Calu3 (cell line): ENCODE measurements around the gene EFNA1. TPM values are rescaled to one million over a fixed set of nuclear protein-coding genes. Genes with fewer than 3 reads are reported as not detected.

Experiments
- Bru-seq: library from RNA; stranded (reverse); fragments of 400-500 nt; gene quantifications from one replicate; lab custom pipeline; 2021; lab: Mats Ljungman, UMichigan
- BruChase-seq, 2 experiments: library from RNA; stranded (reverse); fragments of 400-500 nt; gene quantifications; one replicate each; lab custom pipeline; 2021; lab: Mats Ljungman, UMichigan
- BruUV-seq: library from RNA; stranded (reverse); fragments of 400-500 nt; replicated peaks from 2 replicates; lab custom pipeline; 2021; lab: Mats Ljungman, UMichigan
- CTCF ChIA-PET: fragments of 300-600 bp; sonication (Branson Sonifier 250); formaldehyde crosslinking; loops from one replicate; lab custom pipeline; 2022; ENCODE audit warnings: antibody characterized with exemption; lab: Charles Lee
- DNase-seq: peaks from one replicate; pipeline ENCODE4 v3.0.0; 2022
- H3K27ac Mint-ChIP-seq: one replicate; pipeline ENCODE4 v1.8.0; 2022; ENCODE audit warnings: mixed read lengths; ENCODE audit not compliant: unreplicated experiment
- H3K27me3 Mint-ChIP-seq: one replicate; pipeline ENCODE4 v1.8.0; 2022; ENCODE audit warnings: mixed read lengths; ENCODE audit not compliant: unreplicated experiment
- H3K36me3 Mint-ChIP-seq: one replicate; pipeline ENCODE4 v1.8.0; 2022; ENCODE audit warnings: mild to moderate bottlenecking, moderate library complexity, mixed read lengths; ENCODE audit not compliant: insufficient read depth, unreplicated experiment
- H3K4me1 Mint-ChIP-seq: one replicate; pipeline ENCODE4 v1.8.0; 2022; ENCODE audit warnings: mild to moderate bottlenecking, low read depth, mixed read lengths; ENCODE audit not compliant: unreplicated experiment
- H3K4me3 Mint-ChIP-seq: one replicate; pipeline ENCODE4 v1.8.0; 2022; ENCODE audit warnings: mild to moderate bottlenecking, low read depth, moderate library complexity, mixed read lengths; ENCODE audit not compliant: unreplicated experiment
- H3K9me3 Mint-ChIP-seq: one replicate; pipeline ENCODE4 v1.8.0; 2022; ENCODE audit warnings: low read depth, mixed read lengths; ENCODE audit not compliant: unreplicated experiment
- intact Hi-C: fragments of 100-400 bp; cut with micrococcal nuclease; formaldehyde crosslinking; loops from one replicate; pipeline ENCODE4 v1.10.0; 2022; ENCODE audit not compliant: unreplicated experiment
- long read RNA-seq: library from polyadenylated mRNA; stranded (forward); transcript quantifications from one replicate; pipeline ENCODE4 v2.0.0, GENCODE V29; 2022
- total RNA-seq: library from RNA; stranded (reverse); gene quantifications from 2 replicates; pipeline ENCODE4 v1.2.3, GENCODE V29; 2022
- TF ChIP-seq, protein P1 (sequence below): fragments of 200-600 bp; IDR thresholded peaks from one replicate; pipeline ENCODE4 v1.8.0; 2022; ENCODE audit warnings: antibody characterized with exemption; ENCODE audit not compliant: unreplicated experiment

The EFNA1 gene, protein sequence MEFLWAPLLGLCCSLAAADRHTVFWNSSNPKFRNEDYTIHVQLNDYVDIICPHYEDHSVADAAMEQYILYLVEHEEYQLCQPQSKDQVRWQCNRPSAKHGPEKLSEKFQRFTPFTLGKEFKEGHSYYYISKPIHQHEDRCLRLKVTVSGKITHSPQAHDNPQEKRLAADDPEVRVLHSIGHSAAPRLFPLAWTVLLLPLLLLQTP
- 33.7 and 41.7 TPM in 2 replicates for total RNA-seq
- percentile 66 among the genes with signal in this experiment for Bru-seq, nascent RNA
- percentile 58 among the genes with signal in this experiment for BruChase-seq, experiment 1, labeled RNA remaining after a 6-hour chase
- BruChase-seq, experiment 2, labeled RNA remaining after a 2-hour chase: percentile 70 among the genes with signal in this experiment
- long read RNA-seq, transcript EFNA1-202 (5 exons, 1,926 nt): major isoform, 69 of 74 reads
- long read RNA-seq, partial matches to known transcripts: 1 of 74 reads
- long read RNA-seq, other reads (novel, unspliced or antisense): 3 of 74 reads

DNA sequence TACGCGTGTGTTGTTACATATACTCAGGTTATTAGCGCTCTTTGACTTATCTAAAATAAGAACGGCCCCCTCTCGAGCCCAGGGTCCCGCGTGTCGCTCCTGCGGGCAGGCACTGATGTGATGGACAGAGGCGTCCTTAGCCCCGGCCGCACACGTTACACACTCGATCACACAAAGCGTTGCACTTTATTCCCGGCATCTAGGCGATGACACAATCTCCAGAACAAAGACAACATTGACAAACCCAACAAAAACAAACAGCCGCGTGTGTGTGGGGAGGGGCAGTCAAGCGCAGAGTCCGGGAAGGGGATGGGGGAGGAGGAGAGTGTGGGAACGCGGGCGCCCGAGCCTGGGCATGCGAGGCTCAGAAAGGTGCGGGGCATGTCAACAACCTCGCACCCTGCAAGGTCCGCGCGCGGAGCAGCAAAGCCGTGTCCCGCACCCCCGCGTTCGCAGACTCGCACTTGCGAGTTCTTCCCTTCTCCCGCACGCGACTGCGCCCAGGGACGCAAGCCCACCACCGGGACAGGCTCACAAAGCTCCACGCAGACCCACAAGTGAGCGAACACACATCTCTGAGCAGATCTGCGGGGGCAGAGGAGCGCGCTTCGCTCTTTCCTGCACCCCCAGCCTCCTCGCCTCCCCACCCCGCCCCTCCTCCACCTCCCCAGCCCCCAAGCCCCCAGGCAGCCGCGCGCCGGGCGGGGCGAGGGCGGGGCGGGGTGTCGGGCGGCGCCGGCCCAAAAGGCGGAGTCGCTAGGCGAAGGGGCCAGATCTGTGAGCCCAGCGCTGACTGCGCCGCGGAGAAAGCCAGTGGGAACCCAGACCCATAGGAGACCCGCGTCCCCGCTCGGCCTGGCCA, at the start of gene EFNA1:
TSS of gene EFNA1 (plus strand) at position 772 of the 862 bp plus-strand sequence. CDS start 102 bp downstream, outside the sequence.
- TF ChIP-seq, protein P1, sequence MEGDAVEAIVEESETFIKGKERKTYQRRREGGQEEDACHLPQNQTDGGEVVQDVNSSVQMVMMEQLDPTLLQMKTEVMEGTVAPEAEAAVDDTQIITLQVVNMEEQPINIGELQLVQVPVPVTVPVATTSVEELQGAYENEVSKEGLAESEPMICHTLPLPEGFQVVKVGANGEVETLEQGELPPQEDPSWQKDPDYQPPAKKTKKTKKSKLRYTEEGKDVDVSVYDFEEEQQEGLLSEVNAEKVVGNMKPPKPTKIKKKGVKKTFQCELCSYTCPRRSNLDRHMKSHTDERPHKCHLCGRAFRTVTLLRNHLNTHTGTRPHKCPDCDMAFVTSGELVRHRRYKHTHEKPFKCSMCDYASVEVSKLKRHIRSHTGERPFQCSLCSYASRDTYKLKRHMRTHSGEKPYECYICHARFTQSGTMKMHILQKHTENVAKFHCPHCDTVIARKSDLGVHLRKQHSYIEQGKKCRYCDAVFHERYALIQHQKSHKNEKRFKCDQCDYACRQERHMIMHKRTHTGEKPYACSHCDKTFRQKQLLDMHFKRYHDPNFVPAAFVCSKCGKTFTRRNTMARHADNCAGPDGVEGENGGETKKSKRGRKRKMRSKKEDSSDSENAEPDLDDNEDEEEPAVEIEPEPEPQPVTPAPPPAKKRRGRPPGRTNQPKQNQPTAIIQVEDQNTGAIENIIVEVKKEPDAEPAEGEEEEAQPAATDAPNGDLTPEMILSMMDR: no peak
- no TSS peak for BruUV-seq
- intact Hi-C loops: loop anchor here (5.0 kb wide), 2 partner anchors 35 to 40 kb away; no protein-coding TSS in a partner anchor

DNA sequence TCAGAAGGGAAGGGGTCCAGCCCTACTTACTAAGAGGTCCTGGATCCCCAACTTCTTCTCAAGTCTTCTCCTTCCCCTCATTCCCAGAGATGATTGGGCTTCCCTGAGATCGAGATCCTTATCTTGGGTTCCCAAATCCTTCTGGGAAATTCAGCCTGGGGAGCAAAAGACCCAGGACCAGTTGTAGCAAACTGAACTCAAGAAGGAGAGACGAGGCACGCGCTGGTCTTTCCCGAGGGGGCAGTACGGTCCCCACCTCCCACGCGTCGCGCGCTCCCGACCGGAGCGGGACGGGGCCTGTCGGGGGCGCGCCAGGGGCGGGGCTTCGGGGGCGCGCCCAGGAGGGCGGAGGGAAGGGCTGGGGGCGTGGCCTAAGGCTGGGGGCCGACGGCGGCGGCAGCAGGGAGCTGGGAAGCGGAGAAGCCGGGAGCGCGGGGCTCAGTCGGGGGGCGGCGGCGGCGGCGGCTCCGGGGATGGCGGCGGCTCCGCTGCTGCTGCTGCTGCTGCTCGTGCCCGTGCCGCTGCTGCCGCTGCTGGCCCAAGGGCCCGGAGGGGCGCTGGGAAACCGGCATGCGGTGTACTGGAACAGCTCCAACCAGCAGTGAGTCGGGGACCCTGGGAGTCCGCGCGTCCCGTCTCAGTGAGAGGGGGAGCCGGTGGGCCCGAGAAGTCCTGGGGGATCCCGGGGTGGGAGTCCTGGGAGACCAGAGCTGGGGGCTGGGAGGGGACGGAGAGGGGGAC, 49.0 kb upstream of the EFNA1 start, which contains the start of gene EFNA3:
TSS of gene EFNA3 (plus strand) at position 369 of the 741 bp plus-strand sequence. CDS start at position 474, 105 bp downstream.
- peaks cover 46% of the 10 kb centered on the region for H3K4me1 Mint-ChIP-seq

More for the DNA sequence above, at the start of gene EFNA1:
- H3K9me3 Mint-ChIP-seq: no peaks in the 10 kb centered on the region
- H3K27ac Mint-ChIP-seq: peak within 1 kb of the TSS; percentile 69
- CTCF ChIA-PET: interaction anchor here (0.6 to 1.9 kb wide), 2 partner anchors 36 to 40 kb away, joined by 3 to 8 read pairs; no protein-coding TSS in a partner anchor
- H3K4me3 Mint-ChIP-seq: peak within 1 kb of the TSS; percentile 91
- H3K27me3 Mint-ChIP-seq: no peaks in the 10 kb centered on the region
- peaks cover 71% of the 10 kb centered on the region for H3K36me3 Mint-ChIP-seq
- DNase-seq: peak; percentile 88
- peaks cover 71% of the 10 kb centered on the region for H3K4me1 Mint-ChIP-seq

DNA sequence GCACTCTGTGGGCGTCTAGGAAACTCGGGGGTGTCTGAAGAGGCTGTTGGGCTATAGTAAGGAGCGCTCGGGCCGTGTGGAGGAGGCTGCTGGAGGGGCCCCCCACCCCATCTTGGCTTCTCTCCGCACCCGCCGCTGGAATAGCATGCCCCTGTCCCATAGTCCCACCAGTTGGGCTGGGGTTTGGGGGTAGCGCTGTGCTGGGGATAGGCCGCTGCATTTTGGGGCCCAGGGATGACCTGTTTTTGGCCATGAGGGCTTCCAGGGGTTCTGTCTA, 48.5 kb upstream of the EFNA1 start:
- H3K9me3 Mint-ChIP-seq: no peaks in the 10 kb centered on the region
- BruUV-seq: no TSS peak
- TF ChIP-seq, protein P1: no peak
- intact Hi-C loops: no loop called here
- peak overlapping the region; percentile 58 for H3K4me3 Mint-ChIP-seq
- H3K36me3 Mint-ChIP-seq: peaks cover 30% of the 10 kb centered on the region
- H3K27ac Mint-ChIP-seq: peak overlapping the region; percentile 16
- H3K4me1 Mint-ChIP-seq: peaks cover 51% of the 10 kb centered on the region
- CTCF ChIA-PET: interaction anchor here (0.6 to 1.1 kb wide), 3 partner anchors 18 to 94 kb away, joined by 3 to 6 read pairs (median 4); partner anchors contain the start of genes DPM3 and KRTCAP2
- H3K27me3 Mint-ChIP-seq: peaks cover 85% of the 10 kb centered on the region
- DNase-seq: no peak

More for the DNA sequence above, 49.0 kb upstream of the EFNA1 start, which contains the start of gene EFNA3:
- H3K9me3 Mint-ChIP-seq: no peaks in the 10 kb centered on the region
- CTCF ChIA-PET: interaction anchor here (0.6 to 1.1 kb wide), 3 partner anchors 17 to 94 kb away, joined by 3 to 6 read pairs (median 4); partner anchors contain the start of genes DPM3 and KRTCAP2
- DNase-seq: peak; percentile 88
- peaks cover 25% of the 10 kb centered on the region for H3K36me3 Mint-ChIP-seq
- H3K27me3 Mint-ChIP-seq: peaks cover 90% of the 10 kb centered on the region
- intact Hi-C loops: no loop called here
- H3K27ac Mint-ChIP-seq: peak within 1 kb of the TSS; percentile 16
- peak within 1 kb of the TSS; percentile 58 for H3K4me3 Mint-ChIP-seq
- no TSS peak for BruUV-seq
- TF ChIP-seq, protein P1: no peak
